GM21515 (cell line): ENCODE measurements around the gene TJP2.

ENCODE experiments used
- ATAC-seq: cut with Tn5 transposase; IDR thresholded peaks from one replicate; pipeline ENCODE4 v1.9.1; 2021; ENCODE audit not compliant: unreplicated experiment

Gene TJP2

GRCh38 chr9:69190086-69190862, 16.2 kb downstream of the TJP2 start:
- ATAC-seq, result no peak

GRCh38 chr9:69190863-69191181, 16.7 kb downstream of the TJP2 start:
- ATAC-seq, result no peak

GRCh38 chr9:69191231-69191630, 17.2 kb downstream of the TJP2 start:
- no peak for ATAC-seq

- ATAC-seq, result no peak
Measured at GRCh38 chr9:69192214-69192613, 18.1 kb downstream of the TJP2 start.

- no peak for ATAC-seq
Measured at GRCh38 chr9:69193685-69194032, 19.6 kb downstream of the TJP2 start.

GRCh38 chr9:69194702-69195418, 20.8 kb downstream of the TJP2 start:
- no peak for ATAC-seq

GRCh38 chr9:69195668-69196067, 21.6 kb downstream of the TJP2 start:
- ATAC-seq, result no peak

GRCh38 chr9:69197687-69198086, 23.6 kb downstream of the TJP2 start:
- ATAC-seq, result no peak

- no peak for ATAC-seq
Measured at GRCh38 chr9:69198521-69199220, 24.6 kb downstream of the TJP2 start.

- no peak for ATAC-seq
Measured at GRCh38 chr9:69199769-69200470, 25.8 kb downstream of the TJP2 start.

GRCh38 chr9:69202556-69202955, 28.5 kb downstream of the TJP2 start:
- ATAC-seq, result no peak

GRCh38 chr9:69204326-69204725, 30.2 kb downstream of the TJP2 start:
- no peak for ATAC-seq

GRCh38 chr9:69204849-69205248, 30.8 kb downstream of the TJP2 start:
- ATAC-seq, result no peak

GRCh38 chr9:69206047-69206446, 32.0 kb downstream of the TJP2 start:
- ATAC-seq, result no peak

- ATAC-seq, result no peak
Measured at GRCh38 chr9:69207503-69207902, 33.4 kb downstream of the TJP2 start.

GRCh38 chr9:69211424-69212036, 37.5 kb downstream of the TJP2 start:
- ATAC-seq, result no peak

GRCh38 chr9:69213647-69214046, 39.6 kb downstream of the TJP2 start:
- ATAC-seq, result no peak

GRCh38 chr9:69214939-69215338, 40.9 kb downstream of the TJP2 start:
- ATAC-seq, result no peak

GRCh38 chr9:69215774-69216485, 41.9 kb downstream of the TJP2 start:
- ATAC-seq, result no peak

- no peak for ATAC-seq
Measured at GRCh38 chr9:69218166-69218565, 44.1 kb downstream of the TJP2 start.
